ENCODE results near the gene TDRD9.

The TDRD9 gene

DNA sequence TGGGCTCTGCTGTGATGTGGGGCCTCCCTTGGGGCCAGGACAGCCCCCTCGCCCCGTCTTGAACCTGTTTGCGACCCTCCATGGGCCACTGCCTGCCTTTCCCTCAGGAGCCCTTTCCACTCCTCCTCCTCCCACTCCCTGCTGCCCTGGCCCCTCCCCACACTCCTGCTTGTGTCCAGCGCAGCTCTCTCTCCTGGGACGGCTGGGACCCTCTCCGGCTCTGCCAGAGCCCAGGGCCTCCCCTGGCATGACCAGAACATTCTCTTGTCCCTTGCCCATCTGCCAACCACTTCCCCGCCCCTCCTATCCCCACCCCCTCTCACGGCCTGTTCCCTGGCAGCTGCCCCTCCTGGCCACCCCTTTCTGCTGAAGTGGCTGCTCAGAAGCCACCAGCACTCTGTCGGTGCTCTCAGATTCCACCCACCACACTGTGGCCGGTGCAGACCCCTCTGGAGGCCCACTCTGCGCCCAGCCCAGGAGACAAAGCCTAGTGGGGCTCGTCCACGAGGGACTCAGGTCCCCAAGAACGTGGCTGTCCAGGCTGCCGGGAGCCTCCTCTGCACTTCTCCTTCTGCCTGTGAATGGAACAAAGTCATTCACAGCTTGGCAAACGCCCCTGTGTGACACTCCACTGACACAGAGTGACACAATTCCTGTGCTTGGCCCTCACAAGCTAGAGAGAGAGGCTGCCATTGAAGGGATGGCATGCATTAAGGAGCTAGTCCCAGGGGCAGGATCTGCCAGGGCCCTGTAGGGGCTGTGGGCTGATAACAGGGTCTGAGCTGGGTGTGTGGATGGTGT is 158.6 kb downstream of the TDRD9 start:
- Histone ChIP-seq H3K36me3 (ENCODE audit: insufficient read depth, low read length) (no peaks in the 10 kb centered on the region), H3F3A (ENCODE audit: insufficient read depth, low read length) (no peaks in the 10 kb centered on the region), H3K9me2 (ENCODE audit: low read depth, low read length) (no peaks in the 10 kb centered on the region), H2AFZ (ENCODE audit: low read length) (no peak overlapping the region), H3K4me2 (ENCODE audit: low read length) (no peak overlapping the region), H3K9me3 (ENCODE audit: low read length) (no peaks in the 10 kb centered on the region), H3K27ac (ENCODE audit: low read depth, low read length, poor library complexity, severe bottlenecking) (no peak overlapping the region), H3K9ac (ENCODE audit: low read length) (no peak overlapping the region), H3K79me2 (ENCODE audit: insufficient read depth, low read length) (no peaks in the 10 kb centered on the region), H4K20me1 (ENCODE audit: insufficient read depth, low read length) (no peaks in the 10 kb centered on the region), H3K4me3 (ENCODE audit: low read depth, low read length, poor library complexity, severe bottlenecking) (no peak overlapping the region), H3K4me1 (ENCODE audit: insufficient read depth, low read length, severe bottlenecking) (no peaks in the 10 kb centered on the region), H3K27me3 (ENCODE audit: insufficient read depth, low read length) (no peaks in the 10 kb centered on the region)
- no peak for TF ChIP-seq EZH2 (IDR thresholded peaks at IDR 0.05; ENCODE audit: borderline replicate concordance, low read length)
- TF ChIP-seq, protein P1, sequence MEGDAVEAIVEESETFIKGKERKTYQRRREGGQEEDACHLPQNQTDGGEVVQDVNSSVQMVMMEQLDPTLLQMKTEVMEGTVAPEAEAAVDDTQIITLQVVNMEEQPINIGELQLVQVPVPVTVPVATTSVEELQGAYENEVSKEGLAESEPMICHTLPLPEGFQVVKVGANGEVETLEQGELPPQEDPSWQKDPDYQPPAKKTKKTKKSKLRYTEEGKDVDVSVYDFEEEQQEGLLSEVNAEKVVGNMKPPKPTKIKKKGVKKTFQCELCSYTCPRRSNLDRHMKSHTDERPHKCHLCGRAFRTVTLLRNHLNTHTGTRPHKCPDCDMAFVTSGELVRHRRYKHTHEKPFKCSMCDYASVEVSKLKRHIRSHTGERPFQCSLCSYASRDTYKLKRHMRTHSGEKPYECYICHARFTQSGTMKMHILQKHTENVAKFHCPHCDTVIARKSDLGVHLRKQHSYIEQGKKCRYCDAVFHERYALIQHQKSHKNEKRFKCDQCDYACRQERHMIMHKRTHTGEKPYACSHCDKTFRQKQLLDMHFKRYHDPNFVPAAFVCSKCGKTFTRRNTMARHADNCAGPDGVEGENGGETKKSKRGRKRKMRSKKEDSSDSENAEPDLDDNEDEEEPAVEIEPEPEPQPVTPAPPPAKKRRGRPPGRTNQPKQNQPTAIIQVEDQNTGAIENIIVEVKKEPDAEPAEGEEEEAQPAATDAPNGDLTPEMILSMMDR (IDR thresholded peaks at IDR 0.05; ENCODE audit: low read length): no peak

DNA sequence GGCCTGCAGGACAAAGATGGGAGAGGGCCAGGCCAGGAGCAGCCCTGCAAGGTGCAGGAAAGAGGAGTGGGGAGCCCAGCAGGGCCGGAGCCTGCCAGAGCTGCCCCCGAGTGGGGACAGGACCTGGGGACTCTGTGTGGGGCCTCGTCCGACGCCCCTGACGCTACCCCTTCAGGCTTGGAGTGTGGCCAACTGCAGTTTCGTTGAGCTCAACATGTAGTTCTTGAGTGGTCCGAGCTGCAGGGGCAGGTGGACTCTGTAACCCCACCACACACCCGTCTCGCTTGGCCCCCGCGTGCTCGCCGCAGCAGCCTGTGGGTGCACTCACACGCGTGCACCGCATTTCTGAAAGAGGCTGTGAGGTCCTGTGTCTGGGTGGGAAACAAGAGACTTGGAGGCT is 159.2 kb downstream of the TDRD9 start:
- no peak for TF ChIP-seq EZH2 (IDR thresholded peaks at IDR 0.05; ENCODE audit: borderline replicate concordance, low read length)
- TF ChIP-seq, protein P1 (IDR thresholded peaks at IDR 0.05; ENCODE audit: low read length): no peak
- Histone ChIP-seq H3K4me2 (ENCODE audit: low read length) (no peak overlapping the region), H3K27me3 (ENCODE audit: insufficient read depth, low read length) (no peaks in the 10 kb centered on the region), H3K79me2 (ENCODE audit: insufficient read depth, low read length) (no peaks in the 10 kb centered on the region), H3K9ac (ENCODE audit: low read length) (no peak overlapping the region), H3K4me1 (ENCODE audit: insufficient read depth, low read length, severe bottlenecking) (no peaks in the 10 kb centered on the region), H3F3A (ENCODE audit: insufficient read depth, low read length) (no peaks in the 10 kb centered on the region), H4K20me1 (ENCODE audit: insufficient read depth, low read length) (no peaks in the 10 kb centered on the region), H3K4me3 (ENCODE audit: low read depth, low read length, poor library complexity, severe bottlenecking) (no peak overlapping the region), H3K27ac (ENCODE audit: low read depth, low read length, poor library complexity, severe bottlenecking) (no peak overlapping the region), H3K9me2 (ENCODE audit: low read depth, low read length) (no peaks in the 10 kb centered on the region), H3K9me3 (ENCODE audit: low read length) (no peaks in the 10 kb centered on the region), H3K36me3 (ENCODE audit: insufficient read depth, low read length) (no peaks in the 10 kb centered on the region), H2AFZ (ENCODE audit: low read length) (no peak overlapping the region)

DNA sequence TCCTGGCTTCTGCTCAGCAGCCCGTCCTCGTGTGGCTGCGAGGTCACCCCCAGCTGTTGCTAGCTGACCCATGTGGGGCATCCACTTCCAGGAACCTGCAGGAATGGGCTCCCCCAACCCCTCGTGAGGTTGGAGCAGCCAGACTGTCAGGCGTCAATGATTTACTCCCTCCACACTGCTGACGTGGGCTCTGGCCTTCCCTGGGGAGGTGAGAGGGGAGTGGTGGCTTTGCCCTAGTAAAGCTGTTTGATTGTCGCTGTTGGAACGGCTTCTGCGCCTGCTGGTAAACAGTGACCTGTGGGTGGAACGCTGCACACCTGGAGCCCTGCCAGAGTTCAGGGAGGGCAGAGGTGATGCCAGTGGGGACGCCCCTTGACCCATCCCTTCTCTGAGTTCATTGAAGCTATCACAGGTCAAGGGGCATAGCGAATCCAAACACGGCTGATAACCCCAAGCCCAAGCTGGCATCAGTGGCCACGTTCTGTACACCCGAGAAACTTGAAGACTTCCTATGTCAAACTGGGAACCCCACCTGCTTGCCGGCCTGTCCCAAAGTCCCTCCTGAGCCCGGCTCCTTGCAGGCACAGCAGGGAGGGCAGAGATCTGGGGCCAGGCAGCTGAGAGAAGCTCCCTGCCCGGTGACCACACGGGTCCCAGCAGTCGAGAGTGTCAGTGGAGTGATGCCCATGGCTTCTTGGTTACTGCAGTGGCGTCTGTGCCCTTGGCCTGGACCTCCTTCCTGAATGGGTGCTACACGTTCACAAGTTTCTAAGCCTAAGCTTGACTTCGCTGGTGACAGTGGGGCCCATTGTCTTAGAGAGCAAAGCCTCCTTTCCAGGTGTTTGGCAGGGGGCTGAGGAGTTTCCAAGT is 160.0 kb downstream of the TDRD9 start:
- H4K20me1 ChIP-seq (ENCODE audit: insufficient read depth, low read length): no peaks in the 10 kb centered on the region
- H3K9me2 ChIP-seq (ENCODE audit: low read depth, low read length): no peaks in the 10 kb centered on the region
- H3F3A ChIP-seq (ENCODE audit: insufficient read depth, low read length): no peaks in the 10 kb centered on the region
- H3K27ac ChIP-seq (ENCODE audit: low read depth, low read length, poor library complexity, severe bottlenecking): no peak overlapping the region
- H3K9ac ChIP-seq (ENCODE audit: low read length): no peak overlapping the region
- no peak overlapping the region for H3K4me3 ChIP-seq (ENCODE audit: low read depth, low read length, poor library complexity, severe bottlenecking)
- TF ChIP-seq, protein P1 (IDR thresholded peaks at IDR 0.05; ENCODE audit: low read length): no peak
- TF ChIP-seq EZH2 (IDR thresholded peaks at IDR 0.05; ENCODE audit: borderline replicate concordance, low read length): no peak
- no peaks in the 10 kb centered on the region for H3K79me2 ChIP-seq (ENCODE audit: insufficient read depth, low read length)
- no peak overlapping the region for H2AFZ ChIP-seq (ENCODE audit: low read length)
- no peaks in the 10 kb centered on the region for H3K9me3 ChIP-seq (ENCODE audit: low read length)
- H3K4me1 ChIP-seq (ENCODE audit: insufficient read depth, low read length, severe bottlenecking): no peaks in the 10 kb centered on the region
- H3K36me3 ChIP-seq (ENCODE audit: insufficient read depth, low read length): no peaks in the 10 kb centered on the region
- no peak overlapping the region for H3K4me2 ChIP-seq (ENCODE audit: low read length)
- H3K27me3 ChIP-seq (ENCODE audit: insufficient read depth, low read length): no peaks in the 10 kb centered on the region
